NB4 (cell line): Measurements from ENCODE around the gene OR12D3.

Experiments
- MYC ChIP-seq: IDR thresholded peaks from 2 replicates; pipeline ENCODE4 v1.6.1; 2011; ENCODE audit warnings: low read depth, low read length
- POLR2A ChIP-seq: IDR thresholded peaks from 2 replicates; pipeline ENCODE4 v1.6.1; 2011; ENCODE audit warnings: mild to moderate bottlenecking; ENCODE audit not compliant: insufficient read length; ENCODE audit errors: extremely low read depth
- TF ChIP-seq, protein P1 (sequence below): IDR thresholded peaks from one replicate; pipeline ENCODE4 v1.5.1; 2012; ENCODE audit warnings: low read depth, low read length
- TF ChIP-seq, protein P2 (sequence below): IDR thresholded peaks from 2 replicates; pipeline ENCODE4 v1.6.1; 2011; ENCODE audit warnings: low read depth, low read length

DNA sequence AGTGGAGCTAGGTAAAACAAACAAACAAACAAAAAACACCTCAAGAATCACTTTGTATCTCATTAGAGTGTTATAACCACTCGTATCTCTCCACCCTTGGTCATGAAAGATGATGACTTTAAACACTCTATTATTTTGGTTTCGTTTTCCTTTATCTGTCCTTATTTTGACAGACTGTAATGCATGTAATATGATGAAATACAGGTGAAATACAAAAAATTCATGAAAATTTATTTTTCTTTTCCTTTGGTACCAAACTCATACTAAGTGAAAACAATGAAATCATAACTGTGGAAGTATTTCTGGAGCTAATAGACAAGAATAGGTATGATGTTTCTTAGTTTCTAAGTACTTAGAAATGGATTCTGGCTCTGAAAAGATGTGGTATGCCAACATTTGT, 24.4 kb upstream of the OR12D3 start:
- TF ChIP-seq, protein P1, sequence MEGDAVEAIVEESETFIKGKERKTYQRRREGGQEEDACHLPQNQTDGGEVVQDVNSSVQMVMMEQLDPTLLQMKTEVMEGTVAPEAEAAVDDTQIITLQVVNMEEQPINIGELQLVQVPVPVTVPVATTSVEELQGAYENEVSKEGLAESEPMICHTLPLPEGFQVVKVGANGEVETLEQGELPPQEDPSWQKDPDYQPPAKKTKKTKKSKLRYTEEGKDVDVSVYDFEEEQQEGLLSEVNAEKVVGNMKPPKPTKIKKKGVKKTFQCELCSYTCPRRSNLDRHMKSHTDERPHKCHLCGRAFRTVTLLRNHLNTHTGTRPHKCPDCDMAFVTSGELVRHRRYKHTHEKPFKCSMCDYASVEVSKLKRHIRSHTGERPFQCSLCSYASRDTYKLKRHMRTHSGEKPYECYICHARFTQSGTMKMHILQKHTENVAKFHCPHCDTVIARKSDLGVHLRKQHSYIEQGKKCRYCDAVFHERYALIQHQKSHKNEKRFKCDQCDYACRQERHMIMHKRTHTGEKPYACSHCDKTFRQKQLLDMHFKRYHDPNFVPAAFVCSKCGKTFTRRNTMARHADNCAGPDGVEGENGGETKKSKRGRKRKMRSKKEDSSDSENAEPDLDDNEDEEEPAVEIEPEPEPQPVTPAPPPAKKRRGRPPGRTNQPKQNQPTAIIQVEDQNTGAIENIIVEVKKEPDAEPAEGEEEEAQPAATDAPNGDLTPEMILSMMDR, result no peak
- TF ChIP-seq, protein P2, sequence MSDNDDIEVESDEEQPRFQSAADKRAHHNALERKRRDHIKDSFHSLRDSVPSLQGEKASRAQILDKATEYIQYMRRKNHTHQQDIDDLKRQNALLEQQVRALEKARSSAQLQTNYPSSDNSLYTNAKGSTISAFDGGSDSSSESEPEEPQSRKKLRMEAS, result no peak
- TF ChIP-seq MYC, result no peak
- TF ChIP-seq POLR2A, result no peak
